ENCODE data around the gene SMCR8. TPM values are rescaled to one million over a fixed set of nuclear protein-coding genes. Genes with fewer than 3 reads are reported as not detected.

The SMCR8 gene
- total RNA-seq, 1 donor from 2014 or later = 20.3 TPM

DNA sequence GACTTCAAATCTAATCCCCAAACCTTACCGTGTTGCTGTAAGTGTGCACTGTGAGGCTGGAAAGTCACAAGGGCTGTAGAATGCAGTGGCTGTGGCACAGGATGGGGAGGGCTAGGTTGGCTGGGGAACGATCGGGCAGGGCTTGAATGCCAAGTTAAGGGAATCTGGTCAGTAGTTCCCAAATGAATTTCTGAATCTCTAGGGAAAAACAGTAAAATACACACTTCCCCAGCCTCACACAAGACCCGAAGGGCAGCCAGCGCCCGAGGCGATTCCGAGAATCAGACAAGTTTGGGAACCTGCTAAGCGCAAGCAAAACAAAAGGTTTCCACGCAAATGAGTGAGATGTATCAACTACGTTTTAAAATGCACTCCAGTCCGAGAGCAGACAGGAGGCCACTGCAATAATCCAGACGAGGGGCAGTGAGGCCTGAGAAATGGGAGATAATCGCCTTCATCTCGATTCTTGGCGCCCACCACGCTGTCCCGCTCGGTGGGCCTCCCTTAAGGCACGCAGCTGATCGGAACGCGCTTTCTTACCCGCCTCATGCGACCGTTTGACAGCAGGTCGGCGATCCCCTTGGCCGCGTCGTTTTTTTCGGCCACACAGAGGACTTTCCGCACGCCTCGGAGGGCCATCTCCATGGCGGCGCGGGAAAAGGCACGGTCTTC lies 898 bp upstream of the SMCR8 start:
- Mint-ChIP-seq H3K36me3 (ENCODE audit: low read depth, unreplicated experiment) (peaks cover 15% of the 10 kb centered on the region), H3K27me3 (ENCODE audit: low read depth, unreplicated experiment) (no peaks in the 10 kb centered on the region), H3K9me3 (ENCODE audit: unreplicated experiment) (peaks cover 2% of the 10 kb centered on the region), H3K4me3 (ENCODE audit: unreplicated experiment) (peak overlapping the region; percentile 96), H3K4me1 (ENCODE audit: low read depth, unreplicated experiment) (peaks cover 27% of the 10 kb centered on the region), H3K27ac (ENCODE audit: unreplicated experiment) (peak overlapping the region; percentile 67)
- H3K9ac ChIP-seq (ENCODE audit: low read length) = peak overlapping the region; percentile 93
- H4K20me1 ChIP-seq (ENCODE audit: insufficient read depth, low read length) = peaks cover 64% of the 10 kb centered on the region
- peaks cover 34% of the 10 kb centered on the region for H3K4me1 ChIP-seq (ENCODE audit: insufficient read depth, low read length)
- H3K4me2 ChIP-seq (ENCODE audit: low read length) = peak overlapping the region; percentile 96
- peaks cover 90% of the 10 kb centered on the region for H3K79me2 ChIP-seq (ENCODE audit: insufficient read depth, low read length)
- TF ChIP-seq, protein P1, sequence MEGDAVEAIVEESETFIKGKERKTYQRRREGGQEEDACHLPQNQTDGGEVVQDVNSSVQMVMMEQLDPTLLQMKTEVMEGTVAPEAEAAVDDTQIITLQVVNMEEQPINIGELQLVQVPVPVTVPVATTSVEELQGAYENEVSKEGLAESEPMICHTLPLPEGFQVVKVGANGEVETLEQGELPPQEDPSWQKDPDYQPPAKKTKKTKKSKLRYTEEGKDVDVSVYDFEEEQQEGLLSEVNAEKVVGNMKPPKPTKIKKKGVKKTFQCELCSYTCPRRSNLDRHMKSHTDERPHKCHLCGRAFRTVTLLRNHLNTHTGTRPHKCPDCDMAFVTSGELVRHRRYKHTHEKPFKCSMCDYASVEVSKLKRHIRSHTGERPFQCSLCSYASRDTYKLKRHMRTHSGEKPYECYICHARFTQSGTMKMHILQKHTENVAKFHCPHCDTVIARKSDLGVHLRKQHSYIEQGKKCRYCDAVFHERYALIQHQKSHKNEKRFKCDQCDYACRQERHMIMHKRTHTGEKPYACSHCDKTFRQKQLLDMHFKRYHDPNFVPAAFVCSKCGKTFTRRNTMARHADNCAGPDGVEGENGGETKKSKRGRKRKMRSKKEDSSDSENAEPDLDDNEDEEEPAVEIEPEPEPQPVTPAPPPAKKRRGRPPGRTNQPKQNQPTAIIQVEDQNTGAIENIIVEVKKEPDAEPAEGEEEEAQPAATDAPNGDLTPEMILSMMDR (IDR thresholded peaks at IDR 0.05; ENCODE audit: insufficient read depth, low read depth, low read length) = no peak
- TF ChIP-seq EZH2 (IDR thresholded peaks at IDR 0.05; ENCODE audit: insufficient read depth, low read length) = no peak
- FAIRE-seq (no peak), DNase-seq (ENCODE audit: low read depth) (peak; percentile 16)
- H3K9me3 ChIP-seq (ENCODE audit: insufficient read depth, low read depth, low read length) = no peaks in the 10 kb centered on the region
- H3K27ac ChIP-seq (ENCODE audit: low read depth, low read length) = peak overlapping the region; percentile 86
- H2AFZ ChIP-seq (ENCODE audit: low read depth, low read length) = peak overlapping the region; percentile 91
- H3K36me3 ChIP-seq (ENCODE audit: insufficient read depth, low read length) = peaks cover 15% of the 10 kb centered on the region
- H3K27me3 ChIP-seq (ENCODE audit: insufficient read depth, low read length) = no peaks in the 10 kb centered on the region
- peak overlapping the region; percentile 90 for H3K4me3 ChIP-seq (ENCODE audit: insufficient read depth, low read depth, low read length)

DNA sequence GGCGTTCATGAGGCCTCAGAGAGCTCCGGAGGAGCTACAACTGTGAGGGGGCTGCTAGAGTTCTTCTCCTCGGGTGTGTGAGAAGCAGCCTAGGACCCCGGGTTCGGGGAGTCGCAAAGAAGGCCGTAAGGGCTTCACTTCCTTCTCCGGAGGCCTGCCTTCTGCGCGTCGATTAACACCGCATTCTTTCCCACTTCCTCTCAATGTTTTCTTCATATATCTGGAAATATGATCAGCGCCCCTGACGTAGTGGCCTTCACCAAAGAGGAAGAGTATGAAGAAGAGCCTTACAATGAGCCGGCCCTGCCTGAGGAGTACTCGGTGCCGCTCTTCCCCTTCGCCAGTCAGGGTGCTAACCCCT lies 449 bp downstream of the SMCR8 start:
- no peaks in the 10 kb centered on the region for H3K27me3 ChIP-seq (ENCODE audit: insufficient read depth, low read length)
- FAIRE-seq (no peak), DNase-seq (ENCODE audit: low read depth) (peak; percentile 3)
- peak overlapping the region; percentile 88 for H2AFZ ChIP-seq (ENCODE audit: low read depth, low read length)
- peak overlapping the region; percentile 93 for H3K9ac ChIP-seq (ENCODE audit: low read length)
- TF ChIP-seq EZH2 (IDR thresholded peaks at IDR 0.05; ENCODE audit: insufficient read depth, low read length) = no peak
- TF ChIP-seq, protein P1 (IDR thresholded peaks at IDR 0.05; ENCODE audit: insufficient read depth, low read depth, low read length) = no peak
- peaks cover 92% of the 10 kb centered on the region for H3K79me2 ChIP-seq (ENCODE audit: insufficient read depth, low read length)
- H3K27ac ChIP-seq (ENCODE audit: low read depth, low read length) = peak overlapping the region; percentile 86
- peaks cover 39% of the 10 kb centered on the region for H3K4me1 ChIP-seq (ENCODE audit: insufficient read depth, low read length)
- H3K27me3 Mint-ChIP-seq (ENCODE audit: low read depth, unreplicated experiment) = no peaks in the 10 kb centered on the region
- peak overlapping the region; percentile 96 for H3K4me3 Mint-ChIP-seq (ENCODE audit: unreplicated experiment)
- peaks cover 75% of the 10 kb centered on the region for H4K20me1 ChIP-seq (ENCODE audit: insufficient read depth, low read length)
- peak overlapping the region; percentile 94 for H3K27ac Mint-ChIP-seq (ENCODE audit: unreplicated experiment)
- H3K36me3 ChIP-seq (ENCODE audit: insufficient read depth, low read length) = peaks cover 14% of the 10 kb centered on the region
- peaks cover 16% of the 10 kb centered on the region for H3K36me3 Mint-ChIP-seq (ENCODE audit: low read depth, unreplicated experiment)
- H3K4me2 ChIP-seq (ENCODE audit: low read length) = peak overlapping the region; percentile 96
- H3K9me3 ChIP-seq (ENCODE audit: insufficient read depth, low read depth, low read length) = no peaks in the 10 kb centered on the region
- peaks cover 38% of the 10 kb centered on the region for H3K4me1 Mint-ChIP-seq (ENCODE audit: low read depth, unreplicated experiment)
- peak overlapping the region; percentile 90 for H3K4me3 ChIP-seq (ENCODE audit: insufficient read depth, low read depth, low read length)
- no peaks in the 10 kb centered on the region for H3K9me3 Mint-ChIP-seq (ENCODE audit: unreplicated experiment)

DNA sequence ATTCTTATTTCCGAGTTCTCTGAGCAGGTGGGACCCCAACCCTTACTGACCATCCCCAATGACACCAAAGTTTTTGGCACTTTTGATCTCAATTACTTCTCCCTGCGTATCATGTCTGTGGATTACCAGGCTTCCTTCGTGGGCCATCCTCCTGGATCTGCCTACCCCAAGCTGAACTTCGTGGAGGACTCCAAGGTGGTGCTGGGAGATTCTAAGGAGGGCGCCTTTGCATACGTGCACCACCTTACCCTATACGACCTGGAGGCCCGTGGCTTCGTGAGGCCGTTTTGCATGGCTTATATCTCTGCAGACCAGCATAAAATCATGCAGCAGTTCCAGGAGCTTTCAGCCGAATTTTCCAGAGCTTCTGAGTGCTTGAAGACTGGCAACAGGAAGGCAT lies 868 bp downstream of the SMCR8 start:
- Histone ChIP-seq H3K9me3 (ENCODE audit: insufficient read depth, low read depth, low read length) (no peaks in the 10 kb centered on the region), H3K79me2 (ENCODE audit: insufficient read depth, low read length) (peaks cover 93% of the 10 kb centered on the region), H3K27me3 (ENCODE audit: insufficient read depth, low read length) (no peaks in the 10 kb centered on the region), H2AFZ (ENCODE audit: low read depth, low read length) (no peak overlapping the region), H3K4me2 (ENCODE audit: low read length) (peak overlapping the region; percentile 96), H3K9ac (ENCODE audit: low read length) (peak overlapping the region; percentile 93), H3K4me1 (ENCODE audit: insufficient read depth, low read length) (peaks cover 39% of the 10 kb centered on the region), H3K4me3 (ENCODE audit: insufficient read depth, low read depth, low read length) (peak overlapping the region; percentile 90), H4K20me1 (ENCODE audit: insufficient read depth, low read length) (peaks cover 76% of the 10 kb centered on the region), H3K36me3 (ENCODE audit: insufficient read depth, low read length) (peaks cover 14% of the 10 kb centered on the region), H3K27ac (ENCODE audit: low read depth, low read length) (peak overlapping the region; percentile 86)
- Mint-ChIP-seq H3K9me3 (ENCODE audit: unreplicated experiment) (no peaks in the 10 kb centered on the region), H3K27me3 (ENCODE audit: low read depth, unreplicated experiment) (no peaks in the 10 kb centered on the region), H3K36me3 (ENCODE audit: low read depth, unreplicated experiment) (peaks cover 16% of the 10 kb centered on the region), H3K27ac (ENCODE audit: unreplicated experiment) (peak overlapping the region; percentile 94), H3K4me1 (ENCODE audit: low read depth, unreplicated experiment) (peaks cover 42% of the 10 kb centered on the region), H3K4me3 (ENCODE audit: unreplicated experiment) (peak overlapping the region; percentile 96)
- TF ChIP-seq EZH2 (IDR thresholded peaks at IDR 0.05; ENCODE audit: insufficient read depth, low read length) = no peak
- TF ChIP-seq, protein P1 (IDR thresholded peaks at IDR 0.05; ENCODE audit: insufficient read depth, low read depth, low read length) = no peak
- no peak for FAIRE-seq
- DNase-seq (ENCODE audit: low read depth) = no peak
